Right lobe of liver (tissue), 6 donors: ENCODE data around the gene GSTM2. TPM values are rescaled to one million over a fixed set of nuclear protein-coding genes. Genes with fewer than 3 reads are reported as not detected.

Source experiments
- ATAC-seq, 4 donors: fragments of 200-7000 bp; cut with Tn5 transposase; one replicate each; pipeline ENCODE4 v1.9.1; 2020; ENCODE audit warnings: mild to moderate bottlenecking in 4 of 4, moderate library complexity in 4 of 4
- DNase-seq, 3 donors: peaks; one replicate each; pipeline ENCODE4 v3.0.0-alpha.2; 2020
- H3K27ac ChIP-seq, 3 donors: fragments of 200-600 bp; one replicate each; pipeline ENCODE4 v1.8.0; 2022
- H3K27me3 ChIP-seq, 2 donors: fragments of 200-600 bp; one replicate each; pipeline ENCODE4 v1.8.0; 2022
- H3K36me3 ChIP-seq, 4 donors: fragments of 200-600 bp; sonication (generic) in 1 of 4; one replicate each; pipeline versions ENCODE4 v1.5.1 to v1.8.0; 2017 to 2022; ENCODE audit warnings: control low read depth in 1 of 4
- H3K4me1 ChIP-seq, 4 donors: fragments of 200-600 bp; sonication (generic) in 1 of 4; one replicate each; pipeline versions ENCODE4 v1.5.1 to v1.8.0; 2017 to 2022; ENCODE audit warnings: control low read depth in 1 of 4
- H3K4me3 ChIP-seq, 3 donors: fragments of 200-600 bp; one replicate each; pipeline ENCODE4 v1.8.0; 2022
- H3K9me3 ChIP-seq, 4 donors: fragments of 200-600 bp; sonication (generic) in 1 of 4; one replicate each; pipeline versions ENCODE4 v1.5.1 to v1.8.0; 2017 to 2022; ENCODE audit warnings: control low read depth in 1 of 4
- POLR2A ChIP-seq: fragments of 450-650 bp; IDR thresholded peaks from one replicate; pipeline ENCODE4 v1.6.1; 2017; ENCODE audit warnings: antibody characterized with exemption, mild to moderate bottlenecking
- WGBS: methylation state at CpG from one replicate; pipeline ENCODE4 v1.1.6; 2018; ENCODE audit warnings: low coverage, low lambda C conversion rate; ENCODE audit not compliant: insufficient coverage; ENCODE audit errors: missing lambda C conversion rate; 5-methylcytosine and 5-hydroxymethylcytosine counted together
- intact Hi-C, 2 donors: fragments of 100-400 bp; cut with DNase I; formaldehyde crosslinking; loops; one replicate each; pipeline versions ENCODE4 v1.11.2 to v1.14.1; 2022
- total RNA-seq, 6 experiments: library from RNA; depleted of rRNA in 2 of 6; stranded (reverse); fragments of >200 nt in 2 of 6; fragmentation: NEBNext Ultra II Directional in 3 of 6; extraction: Animal tissue kit (Norgen Biotek cat#: 25700) in 3 of 6; gene quantifications; one replicate each; pipeline versions ENCODE4 v1.1.0 to v1.2.4, GENCODE V29; 2016 to 2023
- TF ChIP-seq, protein P1 (sequence below), 4 donors: fragments of 200-600 bp in 3 of 4; fragments of 450-650 bp in 1 of 4; IDR thresholded peaks; one replicate each; pipeline versions ENCODE4 v1.5.1 to v1.8.0; 2016 to 2022; ENCODE audit warnings: antibody characterized with exemption in 4 of 4, mild to moderate bottlenecking in 2 of 4
- donor health status: DM: no; HTN: yes; CAD: no.
- donor health status: DM: no; HTN: no; CAD: no.
- donor health status: DM: no; HTN: no; CAD: no.
- donor health status: DM: no; HTN: yes; CAD: no.
- donor health status: DM: no; HTN: yes; CAD: no.

The GSTM2 gene
- total RNA-seq, 6 experiments from 2014 or later = 4.4 to 16.0 (median 12.7) TPM

GRCh38 chr1:109712321-109712864 lies 44.5 kb downstream of the GSTM2 start:
- H3K4me3 ChIP-seq = no peak overlapping the region
- H3K27ac ChIP-seq = no peak overlapping the region
- H3K36me3 ChIP-seq = no peaks in the 10 kb centered on the region
- no peaks in the 10 kb centered on the region for H3K27me3 ChIP-seq
- no peak for TF ChIP-seq POLR2A
- TF ChIP-seq, protein P1, sequence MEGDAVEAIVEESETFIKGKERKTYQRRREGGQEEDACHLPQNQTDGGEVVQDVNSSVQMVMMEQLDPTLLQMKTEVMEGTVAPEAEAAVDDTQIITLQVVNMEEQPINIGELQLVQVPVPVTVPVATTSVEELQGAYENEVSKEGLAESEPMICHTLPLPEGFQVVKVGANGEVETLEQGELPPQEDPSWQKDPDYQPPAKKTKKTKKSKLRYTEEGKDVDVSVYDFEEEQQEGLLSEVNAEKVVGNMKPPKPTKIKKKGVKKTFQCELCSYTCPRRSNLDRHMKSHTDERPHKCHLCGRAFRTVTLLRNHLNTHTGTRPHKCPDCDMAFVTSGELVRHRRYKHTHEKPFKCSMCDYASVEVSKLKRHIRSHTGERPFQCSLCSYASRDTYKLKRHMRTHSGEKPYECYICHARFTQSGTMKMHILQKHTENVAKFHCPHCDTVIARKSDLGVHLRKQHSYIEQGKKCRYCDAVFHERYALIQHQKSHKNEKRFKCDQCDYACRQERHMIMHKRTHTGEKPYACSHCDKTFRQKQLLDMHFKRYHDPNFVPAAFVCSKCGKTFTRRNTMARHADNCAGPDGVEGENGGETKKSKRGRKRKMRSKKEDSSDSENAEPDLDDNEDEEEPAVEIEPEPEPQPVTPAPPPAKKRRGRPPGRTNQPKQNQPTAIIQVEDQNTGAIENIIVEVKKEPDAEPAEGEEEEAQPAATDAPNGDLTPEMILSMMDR (IDR thresholded peaks at IDR 0.05) = no peak
- intact Hi-C loops = no loop called here
- DNase-seq (no peak), ATAC-seq (peak in 1 of 4 donors; percentile 9)
- no peaks in the 10 kb centered on the region for H3K9me3 ChIP-seq
- H3K4me1 ChIP-seq = no peaks in the 10 kb centered on the region
- 46% methylated on average over 5 of the region's 22 CpGs for WGBS

- TF ChIP-seq POLR2A = no peak
- TF ChIP-seq, protein P1 (IDR thresholded peaks at IDR 0.05) = no peak
- DNase-seq (no peak), ATAC-seq (no peak)
- Histone ChIP-seq H3K36me3 (no peaks in the 10 kb centered on the region), H3K9me3 (no peaks in the 10 kb centered on the region), H3K4me3 (no peak overlapping the region), H3K27me3 (no peaks in the 10 kb centered on the region), H3K4me1 (no peaks in the 10 kb centered on the region), H3K27ac (no peak overlapping the region)
- intact Hi-C loops = no loop called here
- 100% methylated on average over 1 of the region's 5 CpGs for WGBS
Observed at GRCh38 chr1:109713636-109714035, 45.8 kb downstream of the GSTM2 start.

- no peak for ATAC-seq
- Histone ChIP-seq H3K4me1 (no peaks in the 10 kb centered on the region), H3K27me3 (no peaks in the 10 kb centered on the region), H3K27ac (no peak overlapping the region), H3K9me3 (no peaks in the 10 kb centered on the region), H3K4me3 (no peak overlapping the region), H3K36me3 (no peaks in the 10 kb centered on the region)
- WGBS = 91% methylated on average over 8 of the region's 12 CpGs
- intact Hi-C loops = no loop called here
- DNase-seq = no peak
- TF ChIP-seq, protein P1 (IDR thresholded peaks at IDR 0.05) = no peak
- no peak for TF ChIP-seq POLR2A
Observed at GRCh38 chr1:109714661-109715372, 47.0 kb downstream of the GSTM2 start.

- ATAC-seq (no peak), DNase-seq (no peak)
- intact Hi-C loops = no loop called here
- no peaks in the 10 kb centered on the region for H3K27me3 ChIP-seq
- no peak overlapping the region for H3K27ac ChIP-seq
- TF ChIP-seq, protein P1 (IDR thresholded peaks at IDR 0.05) = no peak
- no peaks in the 10 kb centered on the region for H3K9me3 ChIP-seq
- no peak overlapping the region for H3K4me3 ChIP-seq
- H3K36me3 ChIP-seq = no peaks in the 10 kb centered on the region
- no peaks in the 10 kb centered on the region for H3K4me1 ChIP-seq
- WGBS = 40% methylated on average over 1 of the region's 3 CpGs
Observed at GRCh38 chr1:109716121-109716520, 48.3 kb downstream of the GSTM2 start.
